ENCODE data around the gene ID2.

Gene ID2

GRCh38 chr2:8661235-8661634 is 20.6 kb upstream of the ID2 start:
- no peak for DNase-seq (ENCODE audit: low read depth)
- no peak overlapping the region for H3K4me3 ChIP-seq (ENCODE audit: low read length)
- TF ChIP-seq, protein P1, sequence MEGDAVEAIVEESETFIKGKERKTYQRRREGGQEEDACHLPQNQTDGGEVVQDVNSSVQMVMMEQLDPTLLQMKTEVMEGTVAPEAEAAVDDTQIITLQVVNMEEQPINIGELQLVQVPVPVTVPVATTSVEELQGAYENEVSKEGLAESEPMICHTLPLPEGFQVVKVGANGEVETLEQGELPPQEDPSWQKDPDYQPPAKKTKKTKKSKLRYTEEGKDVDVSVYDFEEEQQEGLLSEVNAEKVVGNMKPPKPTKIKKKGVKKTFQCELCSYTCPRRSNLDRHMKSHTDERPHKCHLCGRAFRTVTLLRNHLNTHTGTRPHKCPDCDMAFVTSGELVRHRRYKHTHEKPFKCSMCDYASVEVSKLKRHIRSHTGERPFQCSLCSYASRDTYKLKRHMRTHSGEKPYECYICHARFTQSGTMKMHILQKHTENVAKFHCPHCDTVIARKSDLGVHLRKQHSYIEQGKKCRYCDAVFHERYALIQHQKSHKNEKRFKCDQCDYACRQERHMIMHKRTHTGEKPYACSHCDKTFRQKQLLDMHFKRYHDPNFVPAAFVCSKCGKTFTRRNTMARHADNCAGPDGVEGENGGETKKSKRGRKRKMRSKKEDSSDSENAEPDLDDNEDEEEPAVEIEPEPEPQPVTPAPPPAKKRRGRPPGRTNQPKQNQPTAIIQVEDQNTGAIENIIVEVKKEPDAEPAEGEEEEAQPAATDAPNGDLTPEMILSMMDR (conservative IDR thresholded peaks at IDR 0.05; ENCODE audit: low read length), result no peak

- TF ChIP-seq, protein P1 (conservative IDR thresholded peaks at IDR 0.05; ENCODE audit: low read length), result no peak
- peak; percentile 92 for DNase-seq (ENCODE audit: low read depth)
- H3K4me3 ChIP-seq (ENCODE audit: low read length), result peak overlapping the region; percentile 12; the same call in 1 of the 2 replicates
These were observed 20.1 kb upstream of the ID2 start for GRCh38 chr2:8661736-8662135.

- DNase-seq (ENCODE audit: low read depth), result peak; percentile 95
- peak overlapping the region; percentile 12 for H3K4me3 ChIP-seq (ENCODE audit: low read length)
- TF ChIP-seq, protein P1 (conservative IDR thresholded peaks at IDR 0.05; ENCODE audit: low read length), result peak; percentile 52
These were observed 19.5 kb upstream of the ID2 start for GRCh38 chr2:8662239-8662879.

- no peak for DNase-seq (ENCODE audit: low read depth)
- TF ChIP-seq, protein P1 (conservative IDR thresholded peaks at IDR 0.05; ENCODE audit: low read length), result no peak
- no peak overlapping the region for H3K4me3 ChIP-seq (ENCODE audit: low read length)
These were observed 17.9 kb upstream of the ID2 start for GRCh38 chr2:8663997-8664396.

- no peak for DNase-seq (ENCODE audit: low read depth)
- no peak overlapping the region for H3K4me3 ChIP-seq (ENCODE audit: low read length)
- TF ChIP-seq, protein P1 (conservative IDR thresholded peaks at IDR 0.05; ENCODE audit: low read length), result no peak
These were observed 15.3 kb upstream of the ID2 start for GRCh38 chr2:8666581-8666980.

GRCh38 chr2:8667896-8668512 is 13.9 kb upstream of the ID2 start:
- no peak overlapping the region for H3K4me3 ChIP-seq (ENCODE audit: low read length)
- no peak for DNase-seq (ENCODE audit: low read depth)
- TF ChIP-seq, protein P1 (conservative IDR thresholded peaks at IDR 0.05; ENCODE audit: low read length), result no peak

Data from AG10803 (cell line).